H1 (cell line): Measurements from ENCODE around the gene KNOP1. TPM values are rescaled to one million over a fixed set of nuclear protein-coding genes. Genes with fewer than 3 reads are reported as not detected.

Experiments used
- CHD7 ChIP-seq: fragments of 300-600 bp; sonication (generic); IDR thresholded peaks from 2 replicates; pipeline ENCODE4 v1.7.1; 2012; ENCODE audit warnings: low read length, moderate library complexity, mild to moderate bottlenecking, inconsistent platforms; ENCODE audit not compliant: insufficient replicate concordance
- EGR1 ChIP-seq: IDR thresholded peaks from 2 replicates; pipeline ENCODE4 v1.6.1; 2011; ENCODE audit warnings: low read depth, low read length, borderline replicate concordance
- PHF8 ChIP-seq: fragments of 200-600 bp; sonication (generic); conservative IDR thresholded peaks from 2 replicates; pipeline ENCODE4 v1.7.1; 2012; ENCODE audit warnings: low read depth, mild to moderate bottlenecking, inconsistent platforms, low read length, moderate library complexity
- SP4 ChIP-seq: IDR thresholded peaks from 2 replicates; pipeline ENCODE4 v1.6.1; 2012; ENCODE audit warnings: low read length, inconsistent platforms
- polyA plus RNA-seq, 7 experiments: library from polyadenylated mRNA; depleted of rRNA in 3 of 7; stranded (reverse) in 5 of 7; unstranded in 2 of 7; fragments of >200 nt in 5 of 7; fragments of 200-250 nt in 2 of 7; gene quantifications; 1 replicate in 5 of 7; 2 replicates in 1 of 7; 4 replicates in 1 of 7; pipeline versions ENCODE4 v1.2.1 to v1.2.3, GENCODE V29; 2011 to 2013; ENCODE audit warnings: missing spikeins in 2 of 7, mixed read lengths in 2 of 7
- total RNA-seq: library from RNA; stranded (reverse); fragmentation: NEBNext Ultra II Directional; extraction: Animal tissue kit (Norgen Biotek cat#: 25700); gene quantifications from 2 replicates; pipeline ENCODE4 v1.2.1, GENCODE V29; 2021

The KNOP1 gene
- total and polyA plus RNA-seq, 2 of the 8 experiments (the other 6 are each of a cell fraction or from before 2014, with no cell fraction given), result 21.6 to 87.9 TPM

- TF ChIP-seq CHD7 (no peak), SP4 (no peak), PHF8 (no peak), EGR1 (no peak)
These were observed 36.6 kb upstream of the KNOP1 start (continued) for GRCh38 chr16:19754644-19755036.
